GM12875 (cell line): ENCODE results near the gene PDE4D.

Source experiments
- H3K4me3 ChIP-seq: one replicate; pipeline ENCODE4 v1.5.1; 2011; ENCODE audit warnings: low read depth, low read length, control low read depth
- TF ChIP-seq, protein P1 (sequence below): IDR thresholded peaks from 2 replicates; pipeline ENCODE4 v1.5.1; 2011; ENCODE audit warnings: low read depth, mild to moderate bottlenecking, control low read depth, inconsistent platforms, low read length, moderate library complexity, borderline replicate concordance; ENCODE audit not compliant: insufficient read depth

Gene PDE4D

GRCh38 chr5:59136549-59136948, 757.0 kb downstream of the PDE4D start:
- H3K4me3 ChIP-seq: no peak overlapping the region

GRCh38 chr5:59134471-59135163, 758.9 kb downstream of the PDE4D start:
- H3K4me3 ChIP-seq: no peak overlapping the region
- TF ChIP-seq, protein P1, sequence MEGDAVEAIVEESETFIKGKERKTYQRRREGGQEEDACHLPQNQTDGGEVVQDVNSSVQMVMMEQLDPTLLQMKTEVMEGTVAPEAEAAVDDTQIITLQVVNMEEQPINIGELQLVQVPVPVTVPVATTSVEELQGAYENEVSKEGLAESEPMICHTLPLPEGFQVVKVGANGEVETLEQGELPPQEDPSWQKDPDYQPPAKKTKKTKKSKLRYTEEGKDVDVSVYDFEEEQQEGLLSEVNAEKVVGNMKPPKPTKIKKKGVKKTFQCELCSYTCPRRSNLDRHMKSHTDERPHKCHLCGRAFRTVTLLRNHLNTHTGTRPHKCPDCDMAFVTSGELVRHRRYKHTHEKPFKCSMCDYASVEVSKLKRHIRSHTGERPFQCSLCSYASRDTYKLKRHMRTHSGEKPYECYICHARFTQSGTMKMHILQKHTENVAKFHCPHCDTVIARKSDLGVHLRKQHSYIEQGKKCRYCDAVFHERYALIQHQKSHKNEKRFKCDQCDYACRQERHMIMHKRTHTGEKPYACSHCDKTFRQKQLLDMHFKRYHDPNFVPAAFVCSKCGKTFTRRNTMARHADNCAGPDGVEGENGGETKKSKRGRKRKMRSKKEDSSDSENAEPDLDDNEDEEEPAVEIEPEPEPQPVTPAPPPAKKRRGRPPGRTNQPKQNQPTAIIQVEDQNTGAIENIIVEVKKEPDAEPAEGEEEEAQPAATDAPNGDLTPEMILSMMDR: no peak

More at GRCh38 chr5:59136549-59136948, 757.0 kb downstream of the PDE4D start:
- TF ChIP-seq, protein P1: no peak

- TF ChIP-seq, protein P1: no peak
Observed at GRCh38 chr5:59133764-59134261, 759.7 kb downstream of the PDE4D start.

DNA sequence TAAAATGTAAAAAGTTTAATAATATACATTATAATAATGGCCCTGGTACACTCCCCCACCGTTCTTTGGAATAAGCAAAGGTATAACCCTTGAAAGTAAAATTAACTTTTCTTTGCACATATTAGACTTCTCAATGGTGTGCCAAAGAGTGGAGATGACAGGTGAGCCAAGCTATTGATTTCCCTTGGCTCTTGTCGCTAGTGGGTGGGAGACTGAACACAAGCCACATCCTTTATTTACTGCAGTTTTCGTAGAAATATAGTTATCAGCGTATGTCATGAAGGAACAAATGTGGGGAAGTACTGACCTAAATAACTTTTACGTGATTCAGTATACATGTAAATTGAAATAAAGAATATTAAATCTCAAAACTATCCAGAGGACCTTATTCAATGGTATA, 761.4 kb downstream of the PDE4D start:
- TF ChIP-seq, protein P1: no peak
- H3K4me3 ChIP-seq: no peak overlapping the region

More at GRCh38 chr5:59133764-59134261, 759.7 kb downstream of the PDE4D start:
- H3K4me3 ChIP-seq: no peak overlapping the region

DNA sequence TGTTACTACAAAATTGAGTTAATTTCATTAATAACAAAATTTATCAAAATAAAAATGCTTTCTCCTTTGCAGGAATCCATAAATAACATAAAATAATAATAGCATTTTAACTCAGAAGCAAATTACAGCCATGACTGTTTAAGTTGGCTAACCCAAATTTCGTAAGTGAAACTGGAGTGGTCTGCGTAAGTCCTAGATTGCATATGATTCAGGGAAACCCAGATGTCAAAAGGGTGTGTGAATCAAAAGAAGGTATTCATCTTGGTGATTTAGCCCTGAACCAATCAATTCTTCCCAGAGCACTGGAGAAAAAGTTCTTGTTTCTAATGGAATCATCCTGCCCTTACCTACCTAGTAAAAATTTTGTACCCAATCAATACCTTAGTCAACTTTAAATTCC, 763.1 kb downstream of the PDE4D start:
- TF ChIP-seq, protein P1: no peak
- no peak overlapping the region for H3K4me3 ChIP-seq

GRCh38 chr5:59128646-59129290, 764.8 kb downstream of the PDE4D start:
- TF ChIP-seq, protein P1: no peak
- H3K4me3 ChIP-seq: no peak overlapping the region
